ENCODE measurements around the gene CIAO3. TPM values are rescaled to one million over a fixed set of nuclear protein-coding genes. Genes with fewer than 3 reads are reported as not detected.

The CIAO3 gene
- total RNA-seq, 1 experiment from 2014 or later: 21.9 TPM

DNA sequence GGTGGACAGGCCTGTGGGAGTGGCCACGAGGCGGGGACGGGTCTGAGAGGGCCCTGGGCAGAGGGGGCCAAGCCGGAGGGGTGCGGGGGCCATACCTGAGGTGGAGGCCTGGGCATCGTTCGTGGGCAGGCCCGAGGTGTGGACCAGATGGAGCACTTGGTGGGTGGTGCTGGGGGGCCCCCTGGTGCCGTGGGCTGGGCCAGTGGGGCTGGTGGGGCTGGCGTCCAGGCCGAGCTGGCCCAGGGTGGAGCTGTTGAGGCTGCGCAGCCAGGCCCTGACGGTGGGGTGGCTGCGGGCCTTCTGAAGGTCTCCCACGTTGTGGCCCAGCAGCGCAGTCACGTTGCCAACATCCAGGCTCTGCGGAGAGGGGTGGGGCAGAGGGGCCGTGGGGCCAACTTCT, 29.1 kb upstream of the CIAO3 start:
- no peak overlapping the region for H3K18ac ChIP-seq (ENCODE audit: insufficient read length, low read depth, low read length)
- no peaks in the 10 kb centered on the region for H3K4me1 ChIP-seq (ENCODE audit: insufficient read depth, low read length)
- H3K4me3 Mint-ChIP-seq: no peak overlapping the region
- H2BK120ac ChIP-seq (ENCODE audit: low read depth, low read length, poor library complexity, severe bottlenecking): no peak overlapping the region
- H2AFZ ChIP-seq (ENCODE audit: low read length): no peak overlapping the region
- H3K56ac ChIP-seq (ENCODE audit: insufficient read length, low read depth, low read length): no peak overlapping the region
- H3K79me2 ChIP-seq (ENCODE audit: insufficient read depth, low read length): no peaks in the 10 kb centered on the region
- H2AK5ac ChIP-seq (ENCODE audit: insufficient read length, low read length): no peak overlapping the region
- no peak overlapping the region for H2BK5ac ChIP-seq (ENCODE audit: insufficient read length, low read length)
- H4K5ac ChIP-seq (ENCODE audit: insufficient read length, low read depth, low read length): no peak overlapping the region
- no peak overlapping the region for H2BK15ac ChIP-seq (ENCODE audit: low read depth, low read length)
- no peak for DNase-seq
- H2BK12ac ChIP-seq (ENCODE audit: insufficient read length, low read depth, low read length): no peak overlapping the region
- no peak overlapping the region for H3T11ph ChIP-seq (ENCODE audit: low read length)
- H3K9me3 ChIP-seq (ENCODE audit: control insufficient read depth, low read depth, low read length): no peaks in the 10 kb centered on the region
- H3K23me2 ChIP-seq (ENCODE audit: insufficient read length, low read depth, low read length, poor library complexity, severe bottlenecking): no peaks in the 10 kb centered on the region
- peaks cover 0 to 3% of the 10 kb centered on the region in 2 experiments; a peak in 1 of 4 replicates for H3K4me1 Mint-ChIP-seq
- H4K8ac ChIP-seq (replicated peaks; ENCODE audit: insufficient read length, low read depth, low read length): no peak overlapping the region
- H4K20me1 ChIP-seq (ENCODE audit: control insufficient read depth, insufficient read depth, insufficient read length): no peaks in the 10 kb centered on the region
- no peak for TF ChIP-seq CTCF (conservative IDR thresholded peaks at IDR 0.05)
- WGBS (ENCODE audit: extremely low coverage, insufficient read length, low lambda C conversion rate): no CpG with 5 or more reads among the region's 19 CpGs
- H3K14ac ChIP-seq (ENCODE audit: insufficient read depth, low read length): no peak overlapping the region
- H3K27me3 Mint-ChIP-seq (ENCODE audit: low read depth): peaks cover 5% of the 10 kb centered on the region
- no peaks in the 10 kb centered on the region; a peak in 1 of 5 replicates for H3K9me3 Mint-ChIP-seq
- H3K27ac Mint-ChIP-seq: no peak overlapping the region
- no peaks in the 10 kb centered on the region for H3K79me1 ChIP-seq (ENCODE audit: insufficient read depth, low read depth, low read length, poor library complexity, severe bottlenecking)
- H3K36me3 Mint-ChIP-seq (ENCODE audit: insufficient read depth in 1 of 3, low read depth in 3 of 3): no peaks in the 10 kb centered on the region
- no peak overlapping the region for H3K9ac ChIP-seq (ENCODE audit: extremely low read depth, insufficient read length, low read length)
- H3K27ac ChIP-seq (ENCODE audit: insufficient read length, low read depth, low read length): no peak overlapping the region
- H3K23ac ChIP-seq (ENCODE audit: insufficient read length, low read depth, low read length): no peak overlapping the region
- no peak overlapping the region for H2BK20ac ChIP-seq (ENCODE audit: low read depth, low read length, poor library complexity, severe bottlenecking)
- no peak overlapping the region for H4K91ac ChIP-seq (ENCODE audit: insufficient read length, low read depth, low read length)
- H3K4ac ChIP-seq (ENCODE audit: low read depth, low read length): no peak overlapping the region
- no peaks in the 10 kb centered on the region for H3K27me3 ChIP-seq (ENCODE audit: insufficient read depth, low read length)
- no peak overlapping the region for H3K4me2 ChIP-seq (ENCODE audit: insufficient read depth, insufficient read length, low read length)

All from H9 (cell line).